Measurements from ENCODE around the gene RAG2. TPM values are rescaled to one million over a fixed set of nuclear protein-coding genes. Genes with fewer than 3 reads are reported as not detected.

The RAG2 gene
- total RNA-seq, 1 experiment from 2014 or later = not detected

DNA sequence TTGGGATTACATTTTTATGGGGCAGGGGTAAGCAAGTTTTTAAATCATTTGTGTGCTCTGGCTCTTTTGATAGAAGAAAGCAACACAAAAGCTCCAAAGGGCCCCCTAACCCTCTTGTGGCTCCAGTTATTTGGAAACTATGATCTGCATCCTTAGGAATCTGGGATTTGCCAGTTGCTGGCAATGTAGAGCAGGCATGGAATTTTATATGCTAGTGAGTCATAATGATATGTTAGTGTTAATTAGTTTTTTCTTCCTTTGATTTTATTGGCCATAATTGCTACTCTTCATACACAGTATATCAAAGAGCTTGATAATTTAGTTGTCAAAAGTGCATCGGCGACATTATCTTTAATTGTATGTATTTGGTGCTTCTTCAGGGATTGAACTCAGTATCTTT is 20.2 kb downstream of the RAG2 start:
- ChIA-PET POLR2A (no interaction called here), RAD21 (ENCODE audit: low non-redundant PET in 1 of 2, low total read pairs in 2 of 2, uncharacterized antibody in 2 of 2, unreplicated experiment in 2 of 2) (no interaction called here), CTCF (no interaction called here)
- H3K9me3 ChIP-seq (ENCODE audit: control insufficient read depth in 1 of 2, insufficient read depth in 1 of 2, low read depth in 1 of 2, low read length in 2 of 2) = no peaks in the 10 kb centered on the region; a peak in 1 of 4 replicates
- no peak overlapping the region for H3K4me2 ChIP-seq (ENCODE audit: low read length)
- intact Hi-C loops (cut with micrococcal nuclease) = no loop called here
- BruUV-seq (replicated peaks) = no TSS peak
- H3K4me1 ChIP-seq (ENCODE audit: control insufficient read depth in 1 of 2, insufficient read depth in 2 of 2, low read length in 2 of 2) = no peaks in the 10 kb centered on the region
- DNase-seq (ENCODE audit: low read depth, low spot score) (no peak), ATAC-seq (no peak)
- H2AFZ ChIP-seq (ENCODE audit: low read depth, low read length, poor library complexity, severe bottlenecking) = no peak overlapping the region
- H3K27ac ChIP-seq (ENCODE audit: low read depth, low read length) = no peak overlapping the region
- H3K79me2 ChIP-seq (ENCODE audit: insufficient read depth, low read length) = no peaks in the 10 kb centered on the region
- H4K20me1 ChIP-seq (ENCODE audit: insufficient read depth) = no peaks in the 10 kb centered on the region; the same call in 1 of the 2 replicates
- H3K27me3 ChIP-seq (ENCODE audit: insufficient read depth, low read length) = peaks cover 5% of the 10 kb centered on the region; the same call in 1 of the 2 replicates
- H3K36me3 ChIP-seq (ENCODE audit: control insufficient read depth in 1 of 2, insufficient read depth in 2 of 2, low read length in 2 of 2) = no peaks in the 10 kb centered on the region
- H3K9me2 ChIP-seq (ENCODE audit: insufficient read depth) = no peaks in the 10 kb centered on the region
- no peak overlapping the region for H3K9ac ChIP-seq (ENCODE audit: low read length)
- H3K4me3 ChIP-seq (replicated peaks in 1 of 2; ENCODE audit: low read depth in 1 of 2, low read length in 2 of 2) = no peak overlapping the region
- TF ChIP-seq EZH2phosphoT487 (IDR thresholded peaks at IDR 0.05; ENCODE audit: borderline replicate concordance) (no peak), JUND (IDR thresholded peaks at IDR 0.05) (no peak)

DNA sequence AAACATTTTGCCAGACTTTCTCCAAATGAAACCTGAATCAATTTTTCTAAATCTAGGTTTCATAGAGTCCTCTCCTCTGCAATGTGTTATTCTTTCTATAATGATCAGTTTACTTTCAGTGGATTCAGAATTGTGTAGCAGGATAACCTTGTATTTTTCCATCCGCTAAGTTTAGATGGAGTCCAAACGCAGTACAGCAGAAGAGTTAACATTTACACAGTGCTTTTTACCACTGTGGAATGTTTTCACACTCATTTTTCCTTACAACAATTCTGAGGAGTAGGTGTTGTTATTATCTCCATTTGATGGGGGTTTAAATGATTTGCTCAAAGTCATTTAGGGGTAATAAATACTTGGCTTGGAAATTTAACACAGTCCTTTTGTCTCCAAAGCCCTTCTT is 20.7 kb downstream of the RAG2 start:
- RAD21 ChIA-PET (ENCODE audit: low non-redundant PET in 1 of 2, low total read pairs in 2 of 2, uncharacterized antibody in 2 of 2, unreplicated experiment in 2 of 2) = no interaction called here
- Histone ChIP-seq H4K20me1 (ENCODE audit: insufficient read depth) (no peaks in the 10 kb centered on the region; the same call in 1 of the 2 replicates), H3K36me3 (ENCODE audit: control insufficient read depth in 1 of 2, insufficient read depth in 2 of 2, low read length in 2 of 2) (no peaks in the 10 kb centered on the region), H3K4me2 (ENCODE audit: low read length) (no peak overlapping the region), H3K9me3 (ENCODE audit: control insufficient read depth in 1 of 2, insufficient read depth in 1 of 2, low read depth in 1 of 2, low read length in 2 of 2) (no peaks in the 10 kb centered on the region; a peak in 1 of 4 replicates), H3K27ac (ENCODE audit: low read depth, low read length) (no peak overlapping the region), H3K9me2 (ENCODE audit: insufficient read depth) (no peaks in the 10 kb centered on the region), H3K79me2 (ENCODE audit: insufficient read depth, low read length) (no peaks in the 10 kb centered on the region), H3K4me3 (replicated peaks in 1 of 2; ENCODE audit: low read depth in 1 of 2, low read length in 2 of 2) (no peak overlapping the region), H3K27me3 (ENCODE audit: insufficient read depth, low read length) (peaks cover 9% of the 10 kb centered on the region; the same call in 1 of the 2 replicates), H3K4me1 (ENCODE audit: control insufficient read depth in 1 of 2, insufficient read depth in 2 of 2, low read length in 2 of 2) (no peaks in the 10 kb centered on the region), H2AFZ (ENCODE audit: low read depth, low read length, poor library complexity, severe bottlenecking) (no peak overlapping the region), H3K9ac (ENCODE audit: low read length) (no peak overlapping the region)
- CTCF ChIA-PET = interaction anchor here (0.9 kb wide), 2 partner anchors 13 to 169 kb away, joined by 3 to 5 read pairs; no protein-coding TSS in a partner anchor
- intact Hi-C loops (cut with micrococcal nuclease) = no loop called here
- DNase-seq (ENCODE audit: low read depth, low spot score) (no peak), ATAC-seq (no peak)
- POLR2A ChIA-PET = no interaction called here
- BruUV-seq (replicated peaks) = no TSS peak
- TF ChIP-seq EGR1 (IDR thresholded peaks at IDR 0.05; ENCODE audit: low read depth) = no peak
- TF ChIP-seq, protein P1, sequence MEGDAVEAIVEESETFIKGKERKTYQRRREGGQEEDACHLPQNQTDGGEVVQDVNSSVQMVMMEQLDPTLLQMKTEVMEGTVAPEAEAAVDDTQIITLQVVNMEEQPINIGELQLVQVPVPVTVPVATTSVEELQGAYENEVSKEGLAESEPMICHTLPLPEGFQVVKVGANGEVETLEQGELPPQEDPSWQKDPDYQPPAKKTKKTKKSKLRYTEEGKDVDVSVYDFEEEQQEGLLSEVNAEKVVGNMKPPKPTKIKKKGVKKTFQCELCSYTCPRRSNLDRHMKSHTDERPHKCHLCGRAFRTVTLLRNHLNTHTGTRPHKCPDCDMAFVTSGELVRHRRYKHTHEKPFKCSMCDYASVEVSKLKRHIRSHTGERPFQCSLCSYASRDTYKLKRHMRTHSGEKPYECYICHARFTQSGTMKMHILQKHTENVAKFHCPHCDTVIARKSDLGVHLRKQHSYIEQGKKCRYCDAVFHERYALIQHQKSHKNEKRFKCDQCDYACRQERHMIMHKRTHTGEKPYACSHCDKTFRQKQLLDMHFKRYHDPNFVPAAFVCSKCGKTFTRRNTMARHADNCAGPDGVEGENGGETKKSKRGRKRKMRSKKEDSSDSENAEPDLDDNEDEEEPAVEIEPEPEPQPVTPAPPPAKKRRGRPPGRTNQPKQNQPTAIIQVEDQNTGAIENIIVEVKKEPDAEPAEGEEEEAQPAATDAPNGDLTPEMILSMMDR (IDR thresholded peaks at IDR 0.05 in 2 of 3, conservative IDR thresholded peaks at IDR 0.05 in 1 of 3; ENCODE audit: borderline replicate concordance in 1 of 3, insufficient read depth in 1 of 3, low read depth in 2 of 3, low read length in 2 of 3) = no peak
- no peak for TF ChIP-seq JUND (IDR thresholded peaks at IDR 0.05)
- no peak for TF ChIP-seq FOSL1 (IDR thresholded peaks at IDR 0.05; ENCODE audit: low read depth)
- no peak for TF ChIP-seq TCF7L2 (IDR thresholded peaks at IDR 0.05; ENCODE audit: borderline replicate concordance, extremely low read depth, insufficient read depth, insufficient read length)
- no peak for TF ChIP-seq ELF1 (IDR thresholded peaks at IDR 0.05; ENCODE audit: borderline replicate concordance, low read depth)
- TF ChIP-seq EZH2phosphoT487 (IDR thresholded peaks at IDR 0.05; ENCODE audit: borderline replicate concordance) = no peak
- TF ChIP-seq SP1 (IDR thresholded peaks at IDR 0.05; ENCODE audit: low read depth) = no peak
- TF ChIP-seq, protein P2, sequence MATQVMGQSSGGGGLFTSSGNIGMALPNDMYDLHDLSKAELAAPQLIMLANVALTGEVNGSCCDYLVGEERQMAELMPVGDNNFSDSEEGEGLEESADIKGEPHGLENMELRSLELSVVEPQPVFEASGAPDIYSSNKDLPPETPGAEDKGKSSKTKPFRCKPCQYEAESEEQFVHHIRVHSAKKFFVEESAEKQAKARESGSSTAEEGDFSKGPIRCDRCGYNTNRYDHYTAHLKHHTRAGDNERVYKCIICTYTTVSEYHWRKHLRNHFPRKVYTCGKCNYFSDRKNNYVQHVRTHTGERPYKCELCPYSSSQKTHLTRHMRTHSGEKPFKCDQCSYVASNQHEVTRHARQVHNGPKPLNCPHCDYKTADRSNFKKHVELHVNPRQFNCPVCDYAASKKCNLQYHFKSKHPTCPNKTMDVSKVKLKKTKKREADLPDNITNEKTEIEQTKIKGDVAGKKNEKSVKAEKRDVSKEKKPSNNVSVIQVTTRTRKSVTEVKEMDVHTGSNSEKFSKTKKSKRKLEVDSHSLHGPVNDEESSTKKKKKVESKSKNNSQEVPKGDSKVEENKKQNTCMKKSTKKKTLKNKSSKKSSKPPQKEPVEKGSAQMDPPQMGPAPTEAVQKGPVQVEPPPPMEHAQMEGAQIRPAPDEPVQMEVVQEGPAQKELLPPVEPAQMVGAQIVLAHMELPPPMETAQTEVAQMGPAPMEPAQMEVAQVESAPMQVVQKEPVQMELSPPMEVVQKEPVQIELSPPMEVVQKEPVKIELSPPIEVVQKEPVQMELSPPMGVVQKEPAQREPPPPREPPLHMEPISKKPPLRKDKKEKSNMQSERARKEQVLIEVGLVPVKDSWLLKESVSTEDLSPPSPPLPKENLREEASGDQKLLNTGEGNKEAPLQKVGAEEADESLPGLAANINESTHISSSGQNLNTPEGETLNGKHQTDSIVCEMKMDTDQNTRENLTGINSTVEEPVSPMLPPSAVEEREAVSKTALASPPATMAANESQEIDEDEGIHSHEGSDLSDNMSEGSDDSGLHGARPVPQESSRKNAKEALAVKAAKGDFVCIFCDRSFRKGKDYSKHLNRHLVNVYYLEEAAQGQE (IDR thresholded peaks at IDR 0.05; ENCODE audit: low read depth) = no peak
- TF ChIP-seq YY1 (IDR thresholded peaks at IDR 0.05; ENCODE audit: extremely low read depth, insufficient replicate concordance, low read depth, low read length) = no peak
- TF ChIP-seq CBX3 (IDR thresholded peaks at IDR 0.05; ENCODE audit: low read depth) = no peak
- TF ChIP-seq, protein P3, sequence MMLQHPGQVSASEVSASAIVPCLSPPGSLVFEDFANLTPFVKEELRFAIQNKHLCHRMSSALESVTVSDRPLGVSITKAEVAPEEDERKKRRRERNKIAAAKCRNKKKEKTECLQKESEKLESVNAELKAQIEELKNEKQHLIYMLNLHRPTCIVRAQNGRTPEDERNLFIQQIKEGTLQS (IDR thresholded peaks at IDR 0.05) = no peak
- TF ChIP-seq CEBPB (IDR thresholded peaks at IDR 0.05; ENCODE audit: low read depth) = no peak
- TF ChIP-seq ZFX (IDR thresholded peaks at IDR 0.05) = no peak
- TF ChIP-seq, protein P4, sequence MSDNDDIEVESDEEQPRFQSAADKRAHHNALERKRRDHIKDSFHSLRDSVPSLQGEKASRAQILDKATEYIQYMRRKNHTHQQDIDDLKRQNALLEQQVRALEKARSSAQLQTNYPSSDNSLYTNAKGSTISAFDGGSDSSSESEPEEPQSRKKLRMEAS (IDR thresholded peaks at IDR 0.05) = no peak
- no peak for TF ChIP-seq ZNF274 (IDR thresholded peaks at IDR 0.05; ENCODE audit: low read depth, low read length)
